IMR-90 (cell line): ENCODE results near the gene LSM2. TPM values are rescaled to one million over a fixed set of nuclear protein-coding genes. Genes with fewer than 3 reads are reported as not detected.

Experiments used
- ATAC-seq: fragments of 200-7000 bp; cut with Tn5 transposase; 2 replicates; pipeline ENCODE4 v1.9.1; 2020; ENCODE audit warnings: low read depth, mild to moderate bottlenecking, moderate library complexity
- BruUV-seq: library from RNA; stranded (reverse); fragments of 400-500 nt; replicated peaks from 2 replicates; lab custom pipeline; 2021; lab: Mats Ljungman, UMichigan
- CTCF ChIA-PET: fragments of 300-600 bp; formaldehyde crosslinking; extraction: SDS; loops from one replicate; lab custom pipeline; 2021; ENCODE audit warnings: antibody characterized with exemption; lab: Yijun Ruan, JAX
- POLR2A ChIA-PET: fragments of 300-600 bp; sonication (Branson Sonifier 250); formaldehyde crosslinking; loops from one replicate; lab custom pipeline; 2022; ENCODE audit warnings: antibody characterized with exemption; ENCODE audit not compliant: unreplicated experiment; lab: Charles Lee
- DNase-seq: peaks from one replicate; pipeline ENCODE4 v3.0.0; 2013
- H2AFZ ChIP-seq: replicated peaks from 2 replicates; pipeline ENCODE3; 2013; ENCODE audit warnings: low read length, mild to moderate bottlenecking; ENCODE audit not compliant: poor library complexity
- H2AK5ac ChIP-seq: 2 replicates; pipeline ENCODE4 v1.6.1; 2013; ENCODE audit warnings: low read depth, low read length, inconsistent platforms
- H2AK9ac ChIP-seq: replicated peaks from 2 replicates; pipeline ENCODE3; 2013; ENCODE audit warnings: mild to moderate bottlenecking, low read depth, low read length, moderate library complexity; ENCODE audit not compliant: poor library complexity
- H2BK120ac ChIP-seq: 2 replicates; pipeline ENCODE4 v1.6.1; 2013; ENCODE audit warnings: low read depth, low read length, inconsistent platforms
- H2BK15ac ChIP-seq: 3 replicates; pipeline ENCODE4 v1.6.1; 2013; ENCODE audit warnings: low read depth, low read length, inconsistent platforms
- H2BK20ac ChIP-seq: 2 replicates; pipeline ENCODE4 v1.6.1; 2013; ENCODE audit warnings: low read depth, mild to moderate bottlenecking, inconsistent platforms, low read length, moderate library complexity
- H2BK5ac ChIP-seq: 2 replicates; pipeline ENCODE4 v1.6.1; 2013; ENCODE audit warnings: mild to moderate bottlenecking, low read depth, low read length, inconsistent platforms; ENCODE audit not compliant: poor library complexity, severe bottlenecking
- H3K14ac ChIP-seq: replicated peaks from 2 replicates; pipeline ENCODE4 v1.6.1; 2013; ENCODE audit warnings: low read depth, low read length, inconsistent platforms
- H3K18ac ChIP-seq: 2 replicates; pipeline ENCODE4 v1.6.1; 2013; ENCODE audit warnings: low read depth, low read length, control low read depth
- H3K23ac ChIP-seq: 2 replicates; pipeline ENCODE4 v1.6.1; 2013; ENCODE audit warnings: low read depth, low read length, inconsistent platforms
- H3K27ac ChIP-seq: 2 replicates; pipeline ENCODE4 v1.5.1; 2013; ENCODE audit warnings: mild to moderate bottlenecking, control low read depth, low read length; ENCODE audit not compliant: insufficient read depth
- H3K27me3 ChIP-seq: 2 replicates; pipeline ENCODE4 v1.6.1; 2013; ENCODE audit warnings: low read length; ENCODE audit not compliant: control insufficient read depth, insufficient read depth
- H3K36me3 ChIP-seq: 2 replicates; pipeline ENCODE4 v1.6.1; 2013; ENCODE audit warnings: low read length, mixed read lengths; ENCODE audit not compliant: control insufficient read depth, insufficient read depth
- H3K4ac ChIP-seq: 2 replicates; pipeline ENCODE4 v1.6.1; 2013; ENCODE audit warnings: low read depth, low read length, inconsistent platforms
- H3K4me1 ChIP-seq: 2 replicates; pipeline ENCODE4 v1.6.1; 2013; ENCODE audit warnings: low read length, mixed read lengths; ENCODE audit not compliant: control insufficient read depth, insufficient read depth
- H3K4me2 ChIP-seq: 2 replicates; pipeline ENCODE4 v1.6.1; 2013; ENCODE audit warnings: low read depth, mild to moderate bottlenecking, control low read depth, low read length, moderate library complexity
- H3K4me3 ChIP-seq: 2 replicates; pipeline ENCODE4 v1.5.1; 2013; ENCODE audit warnings: low read depth, mild to moderate bottlenecking, control low read depth, low read length, moderate library complexity; ENCODE audit not compliant: insufficient read depth
- H3K56ac ChIP-seq: 2 replicates; pipeline ENCODE4 v1.6.1; 2013; ENCODE audit warnings: low read length, inconsistent platforms; ENCODE audit not compliant: insufficient read depth; ENCODE audit errors: extremely low read depth
- H3K79me1 ChIP-seq, 2 experiments: 2 replicates each; pipeline ENCODE4 v1.6.1; 2013; ENCODE audit warnings: low read length in 2 of 2, inconsistent platforms in 1 of 2, low read depth in 1 of 2
- H3K9ac ChIP-seq: 2 replicates; pipeline ENCODE4 v1.6.1; 2013; ENCODE audit warnings: low read depth, low read length, control low read depth
- H3K9me1 ChIP-seq: 2 replicates; pipeline ENCODE4 v1.6.1; 2013; ENCODE audit warnings: low read length, inconsistent platforms; ENCODE audit not compliant: insufficient read depth
- H3K9me3 ChIP-seq: 2 replicates; pipeline ENCODE4 v1.6.1; 2013; ENCODE audit warnings: low read length; ENCODE audit not compliant: control insufficient read depth, insufficient read depth
- H4K20me1 ChIP-seq: 2 replicates; pipeline ENCODE4 v1.6.1; 2013; ENCODE audit warnings: low read length, inconsistent platforms; ENCODE audit not compliant: insufficient read depth
- H4K5ac ChIP-seq: 2 replicates; pipeline ENCODE4 v1.6.1; 2013; ENCODE audit warnings: mild to moderate bottlenecking, low read depth, low read length, control low read depth
- H4K8ac ChIP-seq, 2 experiments: 2 replicates each; pipeline ENCODE4 v1.6.1; 2013; ENCODE audit warnings: low read depth in 2 of 2, low read length in 2 of 2, control low read depth in 1 of 2, inconsistent platforms in 1 of 2
- H4K91ac ChIP-seq: 2 replicates; pipeline ENCODE4 v1.6.1; 2013; ENCODE audit warnings: low read depth, low read length, inconsistent platforms; ENCODE audit not compliant: insufficient read depth
- BHLHE40 ChIP-seq: fragments of 150-350 bp; IDR thresholded peaks from 2 replicates; pipeline ENCODE4 v1.6.1; 2016; ENCODE audit warnings: mild to moderate bottlenecking, low read depth, low read length
- CHD1 ChIP-seq: IDR thresholded peaks from 2 replicates; pipeline ENCODE4 v1.6.1; 2012; ENCODE audit warnings: low read depth, low read length, improper control_type of control experiment
- FOS ChIP-seq: fragments of 150-350 bp; IDR thresholded peaks from 2 replicates; pipeline ENCODE4 v1.6.1; 2016; ENCODE audit warnings: low read depth, low read length
- MAFK ChIP-seq: IDR thresholded peaks from 2 replicates; pipeline ENCODE4 v1.6.1; 2012; ENCODE audit warnings: low read depth, low read length, improper control_type of control experiment
- MAZ ChIP-seq: IDR thresholded peaks from 2 replicates; pipeline ENCODE4 v1.6.1; 2012; ENCODE audit warnings: low read depth, mild to moderate bottlenecking, low read length, improper control_type of control experiment, moderate library complexity, borderline replicate concordance
- POLR2A ChIP-seq: IDR thresholded peaks from 2 replicates; pipeline ENCODE4 v1.6.1; 2012; ENCODE audit warnings: mild to moderate bottlenecking, low read depth, low read length
- RAD21 ChIP-seq: IDR thresholded peaks from 2 replicates; pipeline ENCODE4 v1.6.1; 2012; ENCODE audit warnings: low read length, improper control_type of control experiment
- RFX5 ChIP-seq: IDR thresholded peaks from 2 replicates; pipeline ENCODE4 v1.8.0; 2012; ENCODE audit warnings: low read depth, mild to moderate bottlenecking, low read length, moderate library complexity
- SMC3 ChIP-seq: fragments of 150-350 bp; IDR thresholded peaks from 2 replicates; pipeline ENCODE4 v1.6.1; 2016; ENCODE audit warnings: low read depth, mild to moderate bottlenecking, antibody characterized with exemption, low read length, moderate library complexity
- WGBS, 2 experiments: methylation state at CpG; one replicate each; pipeline versions ENCODE4 v1.1.5 to v1.1.7; 2013; ENCODE audit warnings: missing lambda C conversion rate in 2 of 2; ENCODE audit not compliant: insufficient read length in 1 of 2; ENCODE audit errors: extremely low coverage in 2 of 2; 5-methylcytosine and 5-hydroxymethylcytosine counted together
- dilution Hi-C: fragments of 300-500 bp; cut with HindIII; formaldehyde crosslinking; loops from one replicate; pipeline ENCODE4 v1.14.3; 2018; ENCODE audit warnings: low sequenced_read_pairs; ENCODE audit not compliant: unreplicated experiment
- in situ Hi-C: fragments of 300-500 bp; cut with MboI; formaldehyde crosslinking; loops from 3 replicates; pipeline ENCODE4 v1.14.3; 2019; ENCODE audit warnings: low sequenced_read_pairs, inconsistent platforms, mixed read lengths
- intact Hi-C: fragments of 100-400 bp; cut with micrococcal nuclease; formaldehyde crosslinking; loops from 2 replicates; pipeline ENCODE4 v1.10.0; 2022
- polyA plus RNA-seq, 3 experiments: library from polyadenylated mRNA; depleted of rRNA; stranded (reverse); fragments of >200 nt; gene quantifications; 2 replicates each; pipeline ENCODE4 v1.2.3, GENCODE V29; 2012; ENCODE audit warnings: low replicate concordance in 1 of 3
- total RNA-seq: library from RNA; depleted of rRNA; stranded (reverse); fragments of >200 nt; gene quantifications from 2 replicates; pipeline ENCODE4 v1.2.3, GENCODE V29; 2012
- TF ChIP-seq, protein P1 (sequence below): conservative IDR thresholded peaks from 2 replicates; pipeline ENCODE4 v1.5.1; 2012; ENCODE audit warnings: mild to moderate bottlenecking, low read depth, low read length, improper control_type of control experiment
- TF ChIP-seq, protein P2 (sequence below): fragments of 150-350 bp; IDR thresholded peaks from 2 replicates; pipeline ENCODE4 v1.6.1; 2016; ENCODE audit warnings: low read depth, mild to moderate bottlenecking, low read length, moderate library complexity, borderline replicate concordance
- TF ChIP-seq, protein P3 (sequence below): fragments of 150-350 bp; IDR thresholded peaks from 2 replicates; pipeline ENCODE4 v1.6.1; 2017; ENCODE audit warnings: mild to moderate bottlenecking, antibody characterized with exemption, low read length, low read depth

Gene LSM2
- total and polyA plus RNA-seq, 2 of the 4 experiments (the other 2 are of a cell fraction), result 56.3 to 61.0 TPM

DNA sequence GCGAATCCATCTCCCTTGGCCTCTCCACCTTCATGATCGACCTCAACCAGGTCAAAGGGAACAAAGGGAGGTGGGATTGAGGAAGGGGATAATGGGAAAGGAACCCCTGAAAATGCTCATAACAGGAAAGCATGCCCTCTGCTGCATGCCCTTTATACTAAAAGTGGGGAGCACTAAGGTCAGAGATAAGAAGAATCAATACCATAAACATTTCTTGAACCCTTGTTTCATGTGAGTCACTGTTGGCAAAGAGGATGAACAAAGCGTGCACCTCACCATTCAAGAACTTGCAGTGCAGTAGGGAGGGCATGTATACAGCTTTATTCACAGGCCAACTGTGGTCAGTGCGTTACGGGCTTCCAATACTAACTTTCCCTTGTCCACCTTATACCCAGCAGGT, 46.0 kb downstream of the LSM2 start:
- H3K4me2 ChIP-seq, result no peak overlapping the region
- no peak overlapping the region for H3K4me3 ChIP-seq
- no peak overlapping the region for H2AK5ac ChIP-seq
- no peak overlapping the region for H3K9ac ChIP-seq
- dilution Hi-C loops (no loop called here), intact Hi-C loops (no loop called here), in situ Hi-C loops (no loop called here)
- H3K4ac ChIP-seq, result no peak overlapping the region
- no peak overlapping the region for H3K27ac ChIP-seq
- H3K14ac ChIP-seq, result no peak overlapping the region
- no peaks in the 10 kb centered on the region for H3K27me3 ChIP-seq
- no peak overlapping the region for H3K18ac ChIP-seq
- no peak overlapping the region for H2AFZ ChIP-seq
- H4K8ac ChIP-seq, result no peak overlapping the region
- DNase-seq (no peak), ATAC-seq (no peak)
- TF ChIP-seq MAZ, result no peak
- TF ChIP-seq BHLHE40, result no peak
- no peak for TF ChIP-seq RFX5
- TF ChIP-seq MAFK, result no peak
- TF ChIP-seq FOS, result no peak
- TF ChIP-seq CHD1, result no peak
- TF ChIP-seq SMC3, result no peak
- no peak for TF ChIP-seq RAD21
- TF ChIP-seq, protein P1, sequence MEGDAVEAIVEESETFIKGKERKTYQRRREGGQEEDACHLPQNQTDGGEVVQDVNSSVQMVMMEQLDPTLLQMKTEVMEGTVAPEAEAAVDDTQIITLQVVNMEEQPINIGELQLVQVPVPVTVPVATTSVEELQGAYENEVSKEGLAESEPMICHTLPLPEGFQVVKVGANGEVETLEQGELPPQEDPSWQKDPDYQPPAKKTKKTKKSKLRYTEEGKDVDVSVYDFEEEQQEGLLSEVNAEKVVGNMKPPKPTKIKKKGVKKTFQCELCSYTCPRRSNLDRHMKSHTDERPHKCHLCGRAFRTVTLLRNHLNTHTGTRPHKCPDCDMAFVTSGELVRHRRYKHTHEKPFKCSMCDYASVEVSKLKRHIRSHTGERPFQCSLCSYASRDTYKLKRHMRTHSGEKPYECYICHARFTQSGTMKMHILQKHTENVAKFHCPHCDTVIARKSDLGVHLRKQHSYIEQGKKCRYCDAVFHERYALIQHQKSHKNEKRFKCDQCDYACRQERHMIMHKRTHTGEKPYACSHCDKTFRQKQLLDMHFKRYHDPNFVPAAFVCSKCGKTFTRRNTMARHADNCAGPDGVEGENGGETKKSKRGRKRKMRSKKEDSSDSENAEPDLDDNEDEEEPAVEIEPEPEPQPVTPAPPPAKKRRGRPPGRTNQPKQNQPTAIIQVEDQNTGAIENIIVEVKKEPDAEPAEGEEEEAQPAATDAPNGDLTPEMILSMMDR, result no peak
- TF ChIP-seq, protein P2, sequence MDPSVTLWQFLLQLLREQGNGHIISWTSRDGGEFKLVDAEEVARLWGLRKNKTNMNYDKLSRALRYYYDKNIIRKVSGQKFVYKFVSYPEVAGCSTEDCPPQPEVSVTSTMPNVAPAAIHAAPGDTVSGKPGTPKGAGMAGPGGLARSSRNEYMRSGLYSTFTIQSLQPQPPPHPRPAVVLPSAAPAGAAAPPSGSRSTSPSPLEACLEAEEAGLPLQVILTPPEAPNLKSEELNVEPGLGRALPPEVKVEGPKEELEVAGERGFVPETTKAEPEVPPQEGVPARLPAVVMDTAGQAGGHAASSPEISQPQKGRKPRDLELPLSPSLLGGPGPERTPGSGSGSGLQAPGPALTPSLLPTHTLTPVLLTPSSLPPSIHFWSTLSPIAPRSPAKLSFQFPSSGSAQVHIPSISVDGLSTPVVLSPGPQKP, result no peak
- no peak for TF ChIP-seq POLR2A
- TF ChIP-seq, protein P3, sequence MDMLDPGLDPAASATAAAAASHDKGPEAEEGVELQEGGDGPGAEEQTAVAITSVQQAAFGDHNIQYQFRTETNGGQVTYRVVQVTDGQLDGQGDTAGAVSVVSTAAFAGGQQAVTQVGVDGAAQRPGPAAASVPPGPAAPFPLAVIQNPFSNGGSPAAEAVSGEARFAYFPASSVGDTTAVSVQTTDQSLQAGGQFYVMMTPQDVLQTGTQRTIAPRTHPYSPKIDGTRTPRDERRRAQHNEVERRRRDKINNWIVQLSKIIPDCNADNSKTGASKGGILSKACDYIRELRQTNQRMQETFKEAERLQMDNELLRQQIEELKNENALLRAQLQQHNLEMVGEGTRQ, result no peak
- no peak overlapping the region for H2BK20ac ChIP-seq
- ChIA-PET POLR2A (no interaction called here), CTCF (no interaction called here)
- no peak overlapping the region for H3K23ac ChIP-seq
- H2BK15ac ChIP-seq, result no peak overlapping the region
- H3K36me3 ChIP-seq, result peaks cover 7% of the 10 kb centered on the region; the same call in 1 of the 2 replicates
- no peaks in the 10 kb centered on the region for H4K20me1 ChIP-seq
- no peak overlapping the region for H2BK5ac ChIP-seq
- H4K91ac ChIP-seq, result no peak overlapping the region
- peaks cover 12% of the 10 kb centered on the region for H3K9me1 ChIP-seq
- no peak overlapping the region for H2AK9ac ChIP-seq
- WGBS, 2 experiments, result 100% methylated on average over 1 of the region's 5 CpGs; no CpG with 5 or more reads in 1 of the 2 experiments
- no peaks in the 10 kb centered on the region for H3K9me3 ChIP-seq
- no TSS peak for BruUV-seq
- H4K5ac ChIP-seq, result no peak overlapping the region
- H3K79me1 ChIP-seq, result no peaks in the 10 kb centered on the region
- H2BK120ac ChIP-seq, result no peak overlapping the region
- peaks cover 4% of the 10 kb centered on the region for H3K4me1 ChIP-seq
- no peak overlapping the region for H3K56ac ChIP-seq
